ENCODE measurements around the gene RPS3. TPM values are rescaled to one million over a fixed set of nuclear protein-coding genes. Genes with fewer than 3 reads are reported as not detected.

Gene RPS3
- total and polyA plus RNA-seq, 2 of the 13 experiments (the other 11 are each of a cell fraction or from before 2014, with no cell fraction given) = 2,143 to 3,616 TPM

- TF ChIP-seq PRPF4 (IDR thresholded peaks at IDR 0.05; ENCODE audit: low read depth, low read length, poor library complexity, severe bottlenecking) (no peak), ASH2L (IDR thresholded peaks at IDR 0.05; ENCODE audit: insufficient read length, low read depth, low read length) (peak; percentile 96), ZSCAN25 (CRISPR knock-in tag; IDR thresholded peaks at IDR 0.05) (0 out of 2 replicates have a peak, but pooled peaks have one; percentile 58), MAFG (CRISPR knock-in tag; IDR thresholded peaks at IDR 0.05) (no peak), ZNF275 (CRISPR knock-in tag; IDR thresholded peaks at IDR 0.05; ENCODE audit: borderline replicate concordance) (peak; percentile 87; the same call in 1 of the 2 replicates), ZNF572 (CRISPR knock-in tag; IDR thresholded peaks at IDR 0.05) (peak; percentile 48; the same call in 1 of the 2 replicates), ZKSCAN5 (CRISPR knock-in tag; IDR thresholded peaks at IDR 0.05) (peak; percentile 54; the same call in 1 of the 2 replicates), ZNF251 (CRISPR knock-in tag; IDR thresholded peaks at IDR 0.05) (no peak), DMTF1 (CRISPR knock-in tag; IDR thresholded peaks at IDR 0.05) (0 out of 2 replicates have a peak, but pooled peaks have one; percentile 36), NFYC (CRISPR knock-in tag; IDR thresholded peaks at IDR 0.05) (peak; percentile 62; the same call in 1 of the 2 replicates), ZNF639 (CRISPR knock-in tag; conservative IDR thresholded peaks at IDR 0.05) (peak; percentile 29; the same call in 1 of the 2 replicates), ZNF781 (CRISPR knock-in tag; IDR thresholded peaks at IDR 0.05; ENCODE audit: borderline replicate concordance, not compliant biosample characterization) (peak; percentile 95), ZNF407 (CRISPR knock-in tag; IDR thresholded peaks at IDR 0.05; ENCODE audit: not compliant biosample characterization) (peak; percentile 94)
These were observed at the start of gene RPS3 (continued) for GRCh38 chr11:75399344-75400145.

Measured in HepG2 (cell line).